Colonic mucosa (tissue), 4 donors: ENCODE data around the gene FEM1A. TPM values are rescaled to one million over a fixed set of nuclear protein-coding genes. Genes with fewer than 3 reads are reported as not detected.

Source experiments
- DNase-seq: peaks from one replicate; pipeline ENCODE4 v3.0.0-alpha.2; 2020
- H3K27ac ChIP-seq: fragments of 200-600 bp; one replicate; pipeline ENCODE4 v1.8.0; 2021
- H3K27me3 ChIP-seq: fragments of 200-600 bp; one replicate; pipeline ENCODE4 v1.8.0; 2021
- H3K36me3 ChIP-seq: fragments of 200-600 bp; one replicate; pipeline ENCODE4 v1.8.0; 2021
- H3K4me1 ChIP-seq: fragments of 200-600 bp; one replicate; pipeline ENCODE4 v1.8.0; 2021; ENCODE audit warnings: mild to moderate bottlenecking
- H3K4me3 ChIP-seq: fragments of 200-600 bp; one replicate; pipeline ENCODE4 v1.8.0; 2021
- H3K9ac ChIP-seq, 2 donors: one replicate each; pipeline ENCODE4 v1.7.0; 2013; ENCODE audit warnings: control low read depth in 2 of 2, low read depth in 2 of 2, low read length in 2 of 2
- H3K9me3 ChIP-seq: fragments of 200-600 bp; one replicate; pipeline ENCODE4 v1.8.0; 2021
- CTCF ChIP-seq: fragments of 200-600 bp; IDR thresholded peaks from one replicate; pipeline ENCODE4 v1.8.0; 2022; ENCODE audit warnings: antibody characterized with exemption, mild to moderate bottlenecking
- intact Hi-C: fragments of 100-400 bp; cut with DNase I; formaldehyde crosslinking; loops from one replicate; pipeline ENCODE4 v1.14.1; 2022
- total RNA-seq, 2 donors: library from RNA; stranded (reverse); fragmentation: NEBNext Ultra II Directional in 1 of 2; extraction: Animal tissue kit (Norgen Biotek cat#: 25700) in 1 of 2; gene quantifications; one replicate each; pipeline ENCODE4 v1.2.1, GENCODE V29; 2021
- donor health status: healthy.
- donor health status: DM: no; HTN: no; CAD: no.
- donor health status: DM: no; HTN: no; CAD: no.

FEM1A gene
- total RNA-seq, 2 donors from 2014 or later: 10.4 to 13.3 TPM

- H3K36me3 ChIP-seq: no peaks in the 10 kb centered on the region
- H3K9me3 ChIP-seq: no peaks in the 10 kb centered on the region
- TF ChIP-seq CTCF: no peak
- H3K27ac ChIP-seq: no peak overlapping the region
- H3K4me3 ChIP-seq: no peak overlapping the region
- H3K4me1 ChIP-seq: peaks cover 5% of the 10 kb centered on the region
- intact Hi-C loops: no loop called here
- no peaks in the 10 kb centered on the region for H3K27me3 ChIP-seq
- no peak for DNase-seq
- no peak overlapping the region for H3K9ac ChIP-seq
Observed at GRCh38 chr19:4764393-4764660, 27.2 kb upstream of the FEM1A start.

GRCh38 chr19:4768934-4769777, 22.4 kb upstream of the FEM1A start:
- Histone ChIP-seq H3K9ac (no peak overlapping the region), H3K36me3 (no peaks in the 10 kb centered on the region), H3K27me3 (no peaks in the 10 kb centered on the region), H3K27ac (no peak overlapping the region), H3K9me3 (no peaks in the 10 kb centered on the region), H3K4me1 (no peaks in the 10 kb centered on the region), H3K4me3 (no peak overlapping the region)
- TF ChIP-seq CTCF: no peak
- peak; percentile 86 for DNase-seq
- intact Hi-C loops: no loop called here

GRCh38 chr19:4772566-4772965, 19.0 kb upstream of the FEM1A start:
- Histone ChIP-seq H3K27me3 (no peaks in the 10 kb centered on the region), H3K27ac (no peak overlapping the region), H3K4me3 (no peak overlapping the region), H3K9ac (no peak overlapping the region), H3K9me3 (no peaks in the 10 kb centered on the region), H3K36me3 (no peaks in the 10 kb centered on the region), H3K4me1 (no peaks in the 10 kb centered on the region)
- DNase-seq: no peak
- TF ChIP-seq CTCF: no peak
- intact Hi-C loops: no loop called here

GRCh38 chr19:4773047-4773640, 18.4 kb upstream of the FEM1A start:
- H3K9ac ChIP-seq: no peak overlapping the region
- H3K27ac ChIP-seq: no peak overlapping the region
- intact Hi-C loops: no loop called here
- H3K4me1 ChIP-seq: no peaks in the 10 kb centered on the region
- TF ChIP-seq CTCF: no peak
- DNase-seq: no peak
- no peak overlapping the region for H3K4me3 ChIP-seq
- no peaks in the 10 kb centered on the region for H3K36me3 ChIP-seq
- no peaks in the 10 kb centered on the region for H3K9me3 ChIP-seq
- H3K27me3 ChIP-seq: no peaks in the 10 kb centered on the region

- H3K4me1 ChIP-seq: no peaks in the 10 kb centered on the region
- H3K4me3 ChIP-seq: no peak overlapping the region
- no peaks in the 10 kb centered on the region for H3K36me3 ChIP-seq
- intact Hi-C loops: no loop called here
- TF ChIP-seq CTCF: no peak
- no peak overlapping the region for H3K9ac ChIP-seq
- DNase-seq: no peak
- H3K9me3 ChIP-seq: no peaks in the 10 kb centered on the region
- no peaks in the 10 kb centered on the region for H3K27me3 ChIP-seq
- no peak overlapping the region for H3K27ac ChIP-seq
Observed at GRCh38 chr19:4774136-4774535, 17.4 kb upstream of the FEM1A start.
